M059J (cell line): Measurements from ENCODE around the gene MAP3K6. TPM values are rescaled to one million over a fixed set of nuclear protein-coding genes. Genes with fewer than 3 reads are reported as not detected.
"Not testable (repeated sequence)": the region's sequence is repeated elsewhere in the genome, so short reads cannot be mapped to it uniquely, and the experiment has no call there.

Experiments
- DNase-seq: peaks from one replicate; pipeline ENCODE4 v3.0.0-alpha.2; 2012; ENCODE audit warnings: low read depth
- total RNA-seq: library from RNA; depleted of rRNA; stranded (reverse); fragments of >200 nt; shearing (Covaris generic); gene quantifications from 2 replicates; pipeline ENCODE4 v1.2.3, GENCODE V29; 2014; rRNA removed

The MAP3K6 gene, protein sequence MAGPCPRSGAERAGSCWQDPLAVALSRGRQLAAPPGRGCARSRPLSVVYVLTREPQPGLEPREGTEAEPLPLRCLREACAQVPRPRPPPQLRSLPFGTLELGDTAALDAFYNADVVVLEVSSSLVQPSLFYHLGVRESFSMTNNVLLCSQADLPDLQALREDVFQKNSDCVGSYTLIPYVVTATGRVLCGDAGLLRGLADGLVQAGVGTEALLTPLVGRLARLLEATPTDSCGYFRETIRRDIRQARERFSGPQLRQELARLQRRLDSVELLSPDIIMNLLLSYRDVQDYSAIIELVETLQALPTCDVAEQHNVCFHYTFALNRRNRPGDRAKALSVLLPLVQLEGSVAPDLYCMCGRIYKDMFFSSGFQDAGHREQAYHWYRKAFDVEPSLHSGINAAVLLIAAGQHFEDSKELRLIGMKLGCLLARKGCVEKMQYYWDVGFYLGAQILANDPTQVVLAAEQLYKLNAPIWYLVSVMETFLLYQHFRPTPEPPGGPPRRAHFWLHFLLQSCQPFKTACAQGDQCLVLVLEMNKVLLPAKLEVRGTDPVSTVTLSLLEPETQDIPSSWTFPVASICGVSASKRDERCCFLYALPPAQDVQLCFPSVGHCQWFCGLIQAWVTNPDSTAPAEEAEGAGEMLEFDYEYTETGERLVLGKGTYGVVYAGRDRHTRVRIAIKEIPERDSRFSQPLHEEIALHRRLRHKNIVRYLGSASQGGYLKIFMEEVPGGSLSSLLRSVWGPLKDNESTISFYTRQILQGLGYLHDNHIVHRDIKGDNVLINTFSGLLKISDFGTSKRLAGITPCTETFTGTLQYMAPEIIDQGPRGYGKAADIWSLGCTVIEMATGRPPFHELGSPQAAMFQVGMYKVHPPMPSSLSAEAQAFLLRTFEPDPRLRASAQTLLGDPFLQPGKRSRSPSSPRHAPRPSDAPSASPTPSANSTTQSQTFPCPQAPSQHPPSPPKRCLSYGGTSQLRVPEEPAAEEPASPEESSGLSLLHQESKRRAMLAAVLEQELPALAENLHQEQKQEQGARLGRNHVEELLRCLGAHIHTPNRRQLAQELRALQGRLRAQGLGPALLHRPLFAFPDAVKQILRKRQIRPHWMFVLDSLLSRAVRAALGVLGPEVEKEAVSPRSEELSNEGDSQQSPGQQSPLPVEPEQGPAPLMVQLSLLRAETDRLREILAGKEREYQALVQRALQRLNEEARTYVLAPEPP (N-terminal part only)
- total RNA-seq, result 9.2 and 18.1 TPM in 2 replicates

DNA sequence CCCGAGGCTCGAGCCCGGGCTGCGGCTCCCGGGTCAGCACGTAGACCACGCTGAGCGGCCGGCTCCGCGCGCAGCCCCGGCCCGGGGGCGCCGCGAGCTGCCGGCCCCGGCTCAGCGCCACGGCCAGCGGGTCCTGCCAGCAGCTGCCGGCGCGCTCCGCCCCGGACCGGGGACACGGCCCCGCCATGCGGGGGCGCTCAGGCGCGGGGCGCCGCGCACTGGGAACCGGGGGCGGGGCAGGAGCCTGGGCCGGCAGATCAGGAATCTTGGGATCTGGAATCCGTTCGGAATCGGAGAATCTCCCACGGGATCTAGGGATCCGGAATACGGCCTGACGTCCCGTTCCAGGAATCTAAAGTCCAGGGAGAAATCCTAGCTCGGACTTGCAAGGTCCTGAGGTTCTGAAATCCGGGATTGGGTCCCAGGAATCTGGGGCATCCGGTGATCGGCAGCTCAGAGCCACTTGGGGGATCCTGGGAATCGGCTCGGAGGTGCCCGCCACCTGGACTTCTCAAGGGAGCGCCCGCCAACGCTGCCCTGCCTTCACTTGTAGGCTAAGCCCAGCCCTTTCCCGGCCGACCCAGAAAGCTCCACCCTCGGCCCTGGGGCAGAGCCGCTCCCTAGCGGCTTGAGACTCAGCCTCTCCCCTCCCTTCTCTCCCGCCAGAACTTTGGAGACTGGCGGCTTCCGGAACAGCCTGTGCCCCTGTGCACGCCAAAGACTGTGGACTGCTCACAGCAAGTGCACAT, at the start of gene MAP3K6:
Gene MAP3K6 (minus strand): TSS at position 551 of the 749 bp plus-strand sequence. CDS start 364 bp downstream, at position 187.
- peak; percentile 90 for DNase-seq

DNA sequence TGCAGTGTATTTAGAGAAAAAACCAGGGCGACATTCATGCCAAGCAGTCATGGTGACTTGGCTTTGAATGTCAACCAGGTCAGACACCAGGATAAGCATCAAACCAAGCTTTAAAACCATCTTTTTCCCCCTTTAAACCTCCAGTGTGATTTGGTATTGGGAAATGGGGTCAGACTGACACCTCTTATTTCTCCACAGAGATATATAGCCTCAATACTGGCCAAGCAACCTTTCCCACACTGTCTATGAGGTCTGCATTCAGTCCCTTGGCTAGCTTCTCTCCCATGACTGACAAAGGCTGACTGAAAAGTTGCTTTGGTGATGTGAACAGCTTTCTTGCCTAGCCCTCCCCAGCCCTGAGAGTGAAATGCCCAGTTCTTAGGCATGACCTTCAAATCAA, 47.3 kb upstream of the MAP3K6 start:
- DNase-seq, result no peak

GRCh38 chr1:27413004-27413403, 46.2 kb upstream of the MAP3K6 start:
- no peak for DNase-seq

DNA sequence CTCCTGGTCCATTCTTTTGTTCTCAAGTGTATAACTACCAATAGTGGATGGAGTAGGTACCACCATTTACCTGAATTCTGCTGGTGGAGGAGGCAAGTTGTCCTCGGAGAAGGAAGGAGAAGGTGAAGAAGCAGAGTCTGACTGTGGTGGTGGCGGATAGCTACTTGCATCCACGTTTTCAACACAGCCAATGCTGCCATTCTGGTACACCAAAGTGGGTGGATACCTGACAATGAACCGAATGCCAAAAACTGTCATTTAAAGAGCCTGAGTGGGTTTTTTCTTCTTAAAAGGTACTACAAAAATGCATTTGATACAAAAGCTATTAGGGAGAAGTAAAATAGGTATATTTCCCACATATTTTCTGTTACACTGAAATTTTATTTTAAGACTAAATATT, 45.7 kb upstream of the MAP3K6 start:
- DNase-seq, result no peak

- DNase-seq, result no peak
Measured at GRCh38 chr1:27410709-27411108, 43.9 kb upstream of the MAP3K6 start.

GRCh38 chr1:27409669-27410068, 42.9 kb upstream of the MAP3K6 start:
- DNase-seq, result no peak

- DNase-seq, result peak; percentile 85
Measured at GRCh38 chr1:27408151-27408550, 41.4 kb upstream of the MAP3K6 start.

DNA sequence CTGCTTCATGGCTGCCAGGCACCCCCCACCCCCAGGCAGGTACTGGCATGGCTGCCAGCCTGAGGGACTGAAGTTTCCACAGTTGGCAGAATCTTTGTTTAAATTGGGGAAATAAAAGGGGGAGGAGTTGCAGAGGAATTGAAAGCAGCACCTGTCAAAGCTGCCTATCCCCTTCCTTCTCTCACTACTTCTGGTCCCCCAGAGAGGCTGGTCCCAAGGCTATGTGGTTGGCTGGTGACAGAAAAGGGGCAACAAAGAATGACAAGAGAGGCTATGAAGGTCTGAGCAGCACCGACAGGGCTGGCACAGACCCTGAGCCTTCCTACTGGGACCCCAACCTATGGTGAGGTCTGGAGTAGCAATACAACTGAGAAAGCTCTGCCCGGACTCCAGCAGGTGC, 40.0 kb upstream of the MAP3K6 start:
- not testable (repeated sequence) for DNase-seq

GRCh38 chr1:27406362-27406680, 39.6 kb upstream of the MAP3K6 start:
- no peak for DNase-seq

DNA sequence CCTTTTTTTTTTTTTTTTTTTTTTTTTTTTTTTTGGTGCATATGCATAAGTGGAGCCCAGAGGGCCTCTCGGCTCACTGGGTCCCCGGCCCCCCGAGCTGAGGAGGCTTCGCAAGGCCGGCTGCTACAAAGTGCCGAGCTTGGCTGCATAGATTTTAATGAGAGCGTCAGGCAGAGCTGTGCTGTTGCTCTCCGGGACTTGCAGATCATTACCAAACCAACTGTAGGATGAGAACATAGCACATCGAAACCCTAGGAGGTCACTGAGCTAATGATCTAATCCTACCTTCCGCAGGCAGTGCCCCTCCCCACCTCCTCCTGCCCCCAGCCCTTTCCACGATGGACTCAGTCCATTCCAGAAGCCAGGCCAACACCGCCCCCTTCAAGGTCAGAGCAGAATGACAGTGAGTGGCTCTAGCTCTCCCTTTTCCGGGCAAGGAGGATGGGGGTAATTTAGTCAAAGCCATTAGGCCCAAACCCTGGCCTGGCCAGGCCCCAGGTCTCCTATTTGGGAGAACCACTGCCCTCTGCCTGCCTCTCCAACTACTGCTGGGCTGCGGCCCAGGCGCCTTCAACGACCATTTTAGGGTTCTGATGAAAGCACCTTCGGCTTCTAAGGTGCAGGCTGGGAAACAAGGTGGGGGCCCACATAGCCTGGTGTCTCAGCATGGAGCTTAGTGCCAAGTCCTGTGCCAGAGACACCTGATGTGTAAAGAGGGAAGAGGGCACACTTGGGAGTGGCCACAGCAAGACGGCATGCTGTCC, 39.0 kb upstream of the MAP3K6 start:
- not testable (repeated sequence) for DNase-seq

DNA sequence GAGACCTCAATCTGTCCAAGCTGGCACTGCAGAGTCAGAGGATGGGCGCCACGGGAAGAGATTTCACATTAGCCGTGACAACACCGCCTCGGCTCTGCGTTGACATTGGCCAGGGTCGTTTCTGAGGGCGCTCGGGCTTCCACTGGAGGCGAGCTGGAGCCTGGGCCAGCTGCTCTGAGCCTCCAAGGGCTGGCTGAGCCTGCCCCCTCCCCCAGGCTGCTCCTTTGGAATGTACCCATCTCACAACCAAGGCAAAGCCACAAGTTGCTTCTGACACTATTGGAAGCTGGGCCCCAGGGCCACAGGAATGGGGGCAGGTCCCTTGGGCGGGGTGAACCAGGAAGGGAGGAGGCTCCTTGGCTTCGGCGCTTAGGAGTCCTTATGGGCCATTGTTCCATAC, 38.3 kb upstream of the MAP3K6 start:
- peak; percentile 46 for DNase-seq

- DNase-seq, result no peak
Measured at GRCh38 chr1:27403931-27404330, 37.2 kb upstream of the MAP3K6 start.

GRCh38 chr1:27403065-27403726, 36.4 kb upstream of the MAP3K6 start:
- no peak for DNase-seq

GRCh38 chr1:27402349-27402754, 35.6 kb upstream of the MAP3K6 start:
- peak; percentile 68 for DNase-seq

DNA sequence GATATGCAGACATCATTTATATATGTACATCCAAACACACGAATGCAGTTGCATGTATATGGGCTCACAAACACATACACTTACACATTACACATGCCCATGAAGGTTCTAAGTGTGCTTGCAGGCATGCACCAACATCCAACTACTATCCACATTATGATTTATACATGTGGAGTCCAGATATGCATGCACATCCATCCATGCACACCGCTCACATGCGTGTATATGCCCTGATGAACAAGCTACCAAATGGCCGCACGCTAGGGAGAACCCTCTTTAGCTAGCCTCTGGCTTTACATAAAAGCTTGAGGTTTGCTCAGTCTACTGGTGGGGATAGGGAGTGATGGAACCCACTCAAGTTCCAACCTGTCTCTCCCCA, 34.2 kb upstream of the MAP3K6 start:
- DNase-seq, result no peak

DNA sequence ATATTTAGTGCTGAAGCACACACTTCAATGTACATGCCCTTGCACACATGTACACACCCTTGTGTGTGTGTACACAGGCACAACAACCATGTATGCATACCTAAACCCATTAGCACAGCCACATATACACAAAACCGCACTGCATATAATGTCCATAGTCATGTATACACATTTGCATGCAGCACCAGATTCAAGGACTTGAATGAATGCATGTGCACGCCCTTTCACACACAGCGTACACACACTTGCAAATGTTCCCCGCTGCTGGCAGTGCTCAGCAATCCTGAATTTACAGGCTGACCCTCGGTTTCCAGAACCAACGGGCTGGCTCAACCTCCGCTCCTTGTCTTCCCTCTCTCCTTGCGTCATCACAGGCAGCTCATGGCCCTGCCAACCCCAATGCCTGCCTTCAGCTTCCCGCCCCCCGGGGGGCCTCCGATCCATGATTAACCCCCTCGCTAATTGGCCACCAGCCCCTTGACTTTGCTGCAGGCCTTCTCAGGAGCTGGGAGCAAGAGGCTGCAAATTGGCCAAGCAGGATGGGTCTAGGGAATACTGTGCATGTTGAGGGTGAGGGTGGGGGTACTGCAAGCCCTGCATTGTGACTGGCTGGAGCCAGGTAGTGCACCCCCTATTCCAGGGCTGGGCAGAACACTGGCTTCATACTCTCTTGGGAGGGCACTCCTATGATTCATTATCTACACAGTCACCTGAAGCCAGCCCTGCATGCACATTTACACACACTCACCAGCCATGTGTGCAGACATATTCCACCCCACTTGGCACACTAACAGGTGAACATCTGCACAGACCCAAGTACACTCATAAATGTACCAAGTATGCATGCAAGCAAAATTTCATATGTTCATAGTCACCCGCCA, 33.6 kb upstream of the MAP3K6 start:
- no peak for DNase-seq

DNA sequence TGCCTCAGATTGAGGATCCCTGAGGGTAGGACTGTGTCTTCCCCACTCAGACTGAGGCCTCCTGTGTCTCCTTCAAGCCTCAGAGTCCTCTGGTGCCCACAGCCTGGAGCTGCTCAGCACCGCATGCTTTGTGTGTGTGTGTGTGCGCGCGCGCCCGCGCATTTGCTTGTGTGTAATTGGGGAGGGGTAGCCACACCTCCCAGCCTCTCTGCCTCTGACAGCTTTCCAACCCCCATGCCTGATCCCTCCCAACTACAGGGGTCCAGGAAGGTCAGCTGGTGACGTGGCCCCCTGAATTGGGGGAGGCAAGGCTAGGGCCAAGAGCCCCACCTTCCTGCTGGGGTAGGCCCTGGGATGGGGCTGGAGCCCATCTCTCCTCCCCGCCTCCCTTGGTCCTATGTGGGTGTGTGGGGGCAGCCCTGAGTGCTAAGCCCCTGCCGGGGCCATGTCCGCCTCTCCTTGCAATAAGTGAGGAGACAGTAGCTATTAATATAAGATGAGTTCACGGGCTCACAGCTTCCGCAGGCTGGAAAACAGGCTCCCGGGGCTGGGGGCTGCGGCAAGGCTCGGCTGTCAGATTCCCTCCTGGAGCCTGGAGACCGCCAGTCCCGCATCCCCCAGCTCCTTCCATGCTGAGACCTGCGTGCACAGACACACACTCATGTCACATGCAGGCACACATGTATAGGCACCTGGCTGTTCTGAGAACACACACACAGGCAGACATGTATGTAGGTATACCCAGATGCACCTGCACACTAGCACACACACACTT, 32.7 kb upstream of the MAP3K6 start:
- no peak for DNase-seq

- DNase-seq, result no peak
Measured at GRCh38 chr1:27398405-27399149, 31.8 kb upstream of the MAP3K6 start.
